CD14-positive monocyte (primary cell): ENCODE results near the gene LSP1. TPM values are rescaled to one million over a fixed set of nuclear protein-coding genes. Genes with fewer than 3 reads are reported as not detected.
A peak's percentile ranks its signal among the peaks of the same experiment; 100 is the strongest.

Source experiments
- DNase-seq, 3 donors: peaks; one replicate each; pipeline ENCODE4 v3.0.0-alpha.2; 2011 to 2022
- H2AFZ ChIP-seq: 2 replicates; pipeline ENCODE4 v1.6.0; 2012; ENCODE audit warnings: mild to moderate bottlenecking, low read depth, low read length, inconsistent platforms; ENCODE audit not compliant: insufficient read depth, poor library complexity, severe bottlenecking
- H3K27ac ChIP-seq, 2 donors: 1 replicate in 1 of 2; 2 replicates in 1 of 2; pipeline ENCODE4 v1.5.1; 2012 to 2013; ENCODE audit warnings: low read length in 2 of 2, control low read depth in 1 of 2, inconsistent platforms in 1 of 2, low read depth in 1 of 2, mild to moderate bottlenecking in 1 of 2
- H3K27me3 ChIP-seq, 2 donors: one replicate each; pipeline versions ENCODE4 v1.6.0 to v1.6.1; 2011 to 2013; ENCODE audit warnings: low read length in 2 of 2; ENCODE audit not compliant: control insufficient read depth in 2 of 2, insufficient read depth in 2 of 2
- H3K36me3 ChIP-seq, 2 donors: replicated peaks in 1 of 2; 1 replicate in 1 of 2; 2 replicates in 1 of 2; pipeline versions ENCODE4 v1.5.1 to v1.6.1; 2012 to 2013; ENCODE audit warnings: low read length in 2 of 2, control low read depth in 1 of 2, inconsistent platforms in 1 of 2, mild to moderate bottlenecking in 1 of 2; ENCODE audit not compliant: insufficient read depth in 2 of 2, control insufficient read depth in 1 of 2
- H3K4me1 ChIP-seq, 2 donors: 1 replicate in 1 of 2; 2 replicates in 1 of 2; pipeline versions ENCODE4 v1.5.1 to v1.6.1; 2012 to 2013; ENCODE audit warnings: low read length in 2 of 2, control low read depth in 1 of 2, inconsistent platforms in 1 of 2, mild to moderate bottlenecking in 1 of 2, moderate library complexity in 1 of 2; ENCODE audit not compliant: insufficient read depth in 2 of 2, control insufficient read depth in 1 of 2
- H3K4me2 ChIP-seq: replicated peaks from 2 replicates; pipeline ENCODE3; 2012; ENCODE audit warnings: low read length, moderate library complexity, mild to moderate bottlenecking; ENCODE audit not compliant: poor library complexity, severe bottlenecking; ENCODE audit errors: extremely low read depth
- H3K4me3 ChIP-seq, 3 experiments: fragments of 200-600 bp in 1 of 3; sonication (generic) in 1 of 3; replicated peaks in 1 of 3; 1 replicate in 2 of 3; 2 replicates in 1 of 3; pipeline ENCODE4 v1.5.1; 2011 to 2013; ENCODE audit warnings: low read length in 3 of 3, mild to moderate bottlenecking in 3 of 3, control low read depth in 2 of 3, low read depth in 2 of 3, inconsistent platforms in 1 of 3, moderate library complexity in 1 of 3
- H3K79me2 ChIP-seq: 2 replicates; pipeline ENCODE4 v1.6.0; 2012; ENCODE audit warnings: mild to moderate bottlenecking, control low read depth, inconsistent platforms, low read length, moderate library complexity; ENCODE audit not compliant: insufficient read depth
- H3K9ac ChIP-seq: 2 replicates; pipeline ENCODE4 v1.6.0; 2017; ENCODE audit warnings: low read length, mild to moderate bottlenecking; ENCODE audit not compliant: insufficient read depth, poor library complexity, severe bottlenecking
- H3K9me3 ChIP-seq, 2 donors: replicated peaks in 1 of 2; 1 replicate in 1 of 2; 2 replicates in 1 of 2; pipeline versions ENCODE4 v1.5.1 to v1.6.1; 2012 to 2013; ENCODE audit warnings: low read length in 2 of 2, control low read depth in 1 of 2; ENCODE audit not compliant: control insufficient read depth in 1 of 2, insufficient read depth in 1 of 2
- H4K20me1 ChIP-seq: 2 replicates; pipeline ENCODE4 v1.6.0; 2012; ENCODE audit warnings: mild to moderate bottlenecking, low read length, control low read depth, moderate library complexity; ENCODE audit not compliant: insufficient read depth
- H3K27ac Mint-ChIP-seq, 7 donors: one replicate each; pipeline ENCODE4 v1.8.0; 2020; ENCODE audit warnings: mild to moderate bottlenecking in 7 of 7, mixed read lengths in 7 of 7, moderate library complexity in 6 of 7, inconsistent platforms in 2 of 7
- H3K27me3 Mint-ChIP-seq, 3 donors: one replicate each; pipeline ENCODE4 v1.8.0; 2021 to 2022; ENCODE audit warnings: low read depth in 3 of 3, mild to moderate bottlenecking in 3 of 3, mixed read lengths in 3 of 3, moderate library complexity in 3 of 3, inconsistent platforms in 1 of 3
- H3K36me3 Mint-ChIP-seq, 2 donors: one replicate each; pipeline ENCODE4 v1.8.0; 2020; ENCODE audit warnings: mixed read lengths in 2 of 2, inconsistent platforms in 1 of 2, mild to moderate bottlenecking in 1 of 2
- H3K4me1 Mint-ChIP-seq: one replicate; pipeline ENCODE4 v1.8.0; 2020; ENCODE audit warnings: mild to moderate bottlenecking, mixed read lengths
- H3K4me3 Mint-ChIP-seq, 2 donors: one replicate each; pipeline ENCODE4 v1.8.0; 2020; ENCODE audit warnings: mild to moderate bottlenecking in 2 of 2, mixed read lengths in 2 of 2, moderate library complexity in 1 of 2
- H3K9me3 Mint-ChIP-seq, 7 donors: one replicate each; pipeline ENCODE4 v1.8.0; 2020 to 2022; ENCODE audit warnings: mixed read lengths in 7 of 7, mild to moderate bottlenecking in 6 of 7, moderate library complexity in 6 of 7, inconsistent platforms in 2 of 7
- CTCF ChIP-seq: fragments of 200-600 bp; IDR thresholded peaks from one replicate; pipeline ENCODE4 v1.8.0; 2022; ENCODE audit warnings: antibody characterized with exemption, mild to moderate bottlenecking
- WGBS: methylation state at CpG from one replicate; pipeline ENCODE4 v1.1.5; 2013; ENCODE audit warnings: missing lambda C conversion rate; ENCODE audit not compliant: insufficient coverage; 5-methylcytosine and 5-hydroxymethylcytosine counted together
- intact Hi-C, 2 donors: fragments of 100-400 bp; cut with micrococcal nuclease; formaldehyde crosslinking; loops; one replicate each; pipeline versions ENCODE4 v1.15.0 to v1.15.1; 2023
- polyA plus RNA-seq, 3 donors: library from polyadenylated mRNA; depleted of rRNA in 1 of 3; unstranded in 2 of 3; stranded (reverse) in 1 of 3; fragments of 300-500 nt in 2 of 3; fragments of >200 nt in 1 of 3; fragmentation: Illumina TruSeq in 2 of 3; gene quantifications; 1 replicate in 2 of 3; 2 replicates in 1 of 3; pipeline ENCODE4 v1.2.3, GENCODE V29; 2012 to 2021

The LSP1 gene
- polyA plus RNA-seq, 3 donors: 387 to 646 (median 542) TPM

- H3K27ac ChIP-seq: no peak overlapping the region
- no peak overlapping the region for H3K27ac Mint-ChIP-seq
- H3K36me3 ChIP-seq: peaks cover 35 to 48% of the 10 kb centered on the region in 2 donors
- peaks cover 62% of the 10 kb centered on the region for H3K4me1 Mint-ChIP-seq
- no peak overlapping the region for H3K4me2 ChIP-seq
- H3K9me3 Mint-ChIP-seq: no peaks in the 10 kb centered on the region
- no peak overlapping the region for H3K9ac ChIP-seq
- H3K4me3 ChIP-seq: no peak overlapping the region
- TF ChIP-seq CTCF: no peak
- no peaks in the 10 kb centered on the region for H3K9me3 ChIP-seq
- no peak overlapping the region for H3K4me3 Mint-ChIP-seq
- no peak overlapping the region for H2AFZ ChIP-seq
- no peaks in the 10 kb centered on the region for H3K27me3 ChIP-seq
- peaks cover 98% of the 10 kb centered on the region for H4K20me1 ChIP-seq
- no peak for DNase-seq
- H3K36me3 Mint-ChIP-seq: peaks cover 33 to 49% of the 10 kb centered on the region in 2 donors
- intact Hi-C loops: no loop called here
- H3K79me2 ChIP-seq: peaks cover 56% of the 10 kb centered on the region
- H3K4me1 ChIP-seq: peaks cover 40 to 70% of the 10 kb centered on the region in 2 donors
- peaks cover 0 to 3% (median 2%) of the 10 kb centered on the region in 3 donors for H3K27me3 Mint-ChIP-seq
- WGBS: 91% methylated on average over 17 of the region's 30 CpGs
Observed at GRCh38 chr11:1878137-1879031, 25.5 kb downstream of the LSP1 start.

- DNase-seq: no peak
- WGBS: 100% methylated on average over 6 of the region's 13 CpGs
- Histone ChIP-seq H4K20me1 (peaks cover 100% of the 10 kb centered on the region), H2AFZ (no peak overlapping the region), H3K27me3 (no peaks in the 10 kb centered on the region), H3K27ac (no peak overlapping the region), H3K4me3 (no peak overlapping the region), H3K4me2 (no peak overlapping the region), H3K9me3 (no peaks in the 10 kb centered on the region), H3K36me3 (peaks cover 46 to 59% of the 10 kb centered on the region in 2 donors), H3K79me2 (peaks cover 50% of the 10 kb centered on the region), H3K4me1 (peaks cover 40 to 68% of the 10 kb centered on the region in 2 donors), H3K9ac (no peak overlapping the region)
- peaks cover 32 to 49% of the 10 kb centered on the region in 2 donors for H3K36me3 Mint-ChIP-seq
- peak overlapping the region in 2 of 7 donors; percentile 46 to 68 for H3K27ac Mint-ChIP-seq
- H3K4me1 Mint-ChIP-seq: peaks cover 57% of the 10 kb centered on the region
- no peak for TF ChIP-seq CTCF
- H3K27me3 Mint-ChIP-seq: peaks cover 0 to 3% (median 2%) of the 10 kb centered on the region in 3 donors
- intact Hi-C loops: no loop called here
- no peak overlapping the region for H3K4me3 Mint-ChIP-seq
- peaks cover 0 to 2% (median 0%) of the 10 kb centered on the region in 7 donors for H3K9me3 Mint-ChIP-seq
Observed at GRCh38 chr11:1879342-1879940, 26.6 kb downstream of the LSP1 start.
